Activated effector memory CD4-positive, alpha-beta T cell treated with anti-CD3 and anti-CD28 coated beads, Interleukin-2, amount 50 U/mL, for 16 hours (primary cell): ENCODE results near the gene PLD4.
A peak's percentile ranks its signal among the peaks of the same experiment; 100 is the strongest.

Experiments
- DNase-seq: peaks from one replicate; pipeline ENCODE4 v3.0.0-alpha.2; 2020

PLD4 gene

GRCh38 chr14:104976198-104977007 lies 51.7 kb downstream of the PLD4 start:
- peak; percentile 95 for DNase-seq

GRCh38 chr14:104977008-104977680 lies 52.5 kb downstream of the PLD4 start:
- no peak for DNase-seq

- DNase-seq: peak; percentile 83
These were observed 53.3 kb downstream of the PLD4 start, which contains the start of gene AHNAK2 for GRCh38 chr14:104977681-104978653. Gene AHNAK2, minus strand, starts transcription at chr14:104978374. Its CDS starts 137 bp downstream, at chr14:104978237.

- DNase-seq: no peak
These were observed 54.3 kb downstream of the PLD4 start for GRCh38 chr14:104978746-104979691.

- DNase-seq: no peak
These were observed 55.3 kb downstream of the PLD4 start for GRCh38 chr14:104979758-104980610.

- no peak for DNase-seq
These were observed 56.2 kb downstream of the PLD4 start for GRCh38 chr14:104980611-104981531.

GRCh38 chr14:104981699-104982541 lies 57.2 kb downstream of the PLD4 start:
- no peak for DNase-seq

GRCh38 chr14:104982548-104983230 lies 58.0 kb downstream of the PLD4 start:
- no peak for DNase-seq
